SU-DHL-6 (cell line): ENCODE measurements around the gene PTPN1.

ENCODE experiments used
- H2AFZ ChIP-seq: fragments of 200-600 bp; sonication (generic); 2 replicates; pipeline ENCODE4 v1.6.1; 2014; ENCODE audit warnings: low read depth, mild to moderate bottlenecking, moderate library complexity, mixed read lengths, antibody characterized with exemption, low read length; ENCODE audit not compliant: severe bottlenecking
- H3F3A ChIP-seq: fragments of 200-600 bp; shearing (Covaris generic); 2 replicates; pipeline ENCODE4 v1.6.0; 2016; ENCODE audit warnings: antibody characterized with exemption, mild to moderate bottlenecking; ENCODE audit not compliant: insufficient read depth
- H3K27ac ChIP-seq: fragments of 200-600 bp; sonication (generic); 2 replicates; pipeline ENCODE4 v1.5.1; 2016; ENCODE audit warnings: low read depth, mild to moderate bottlenecking, low read length, moderate library complexity, mixed read lengths
- H3K27me3 ChIP-seq: fragments of 200-600 bp; sonication (generic), shearing (Covaris generic); 2 replicates; pipeline ENCODE4 v1.6.0; 2014; ENCODE audit warnings: mild to moderate bottlenecking, low read length
- H3K36me3 ChIP-seq: fragments of 200-600 bp; sonication (generic); 2 replicates; pipeline ENCODE4 v1.6.1; 2014; ENCODE audit warnings: mild to moderate bottlenecking, low read length, mixed read lengths
- H3K4me2 ChIP-seq: fragments of 300-600, 200-600 bp; shearing (Covaris generic), sonication (generic); 2 replicates; pipeline ENCODE4 v1.6.0; 2014; ENCODE audit warnings: low read length, low read depth, mild to moderate bottlenecking; ENCODE audit not compliant: poor library complexity, severe bottlenecking
- H3K4me3 ChIP-seq: fragments of 200-600 bp; sonication (generic); 2 replicates; pipeline ENCODE4 v1.5.1; 2014; ENCODE audit warnings: antibody characterized with exemption, low read length, mild to moderate bottlenecking, mixed read lengths; ENCODE audit not compliant: insufficient read depth, poor library complexity, severe bottlenecking
- H3K79me2 ChIP-seq: fragments of 200-600 bp; sonication (generic); 2 replicates; pipeline ENCODE4 v1.6.1; 2014; ENCODE audit warnings: mild to moderate bottlenecking, low read length, moderate library complexity; ENCODE audit not compliant: insufficient read depth
- H3K9ac ChIP-seq: fragments of 200-600 bp; sonication (generic); 2 replicates; pipeline ENCODE4 v1.7.0; 2014; ENCODE audit warnings: mild to moderate bottlenecking, low read length
- H3K9me2 ChIP-seq: fragments of 200-600 bp; sonication (generic); replicated peaks from 2 replicates; pipeline ENCODE4 v1.6.1; 2014; ENCODE audit warnings: low read length; ENCODE audit not compliant: insufficient read depth
- H3K9me3 ChIP-seq: fragments of 200-600 bp; sonication (generic); 2 replicates; pipeline ENCODE4 v1.6.1; 2014; ENCODE audit warnings: low read length, mixed read lengths; ENCODE audit not compliant: insufficient read depth
- H4K20me1 ChIP-seq: fragments of 200-600 bp; sonication (generic); 2 replicates; pipeline ENCODE4 v1.6.1; 2014; ENCODE audit warnings: low read depth, mild to moderate bottlenecking, antibody characterized with exemption, low read length, moderate library complexity, mixed read lengths
- CTCF ChIP-seq: fragments of 200-600 bp; sonication (generic); IDR thresholded peaks from one replicate; pipeline ENCODE4 v1.5.1; 2017; ENCODE audit warnings: antibody characterized with exemption, mild to moderate bottlenecking, low read length, moderate library complexity; ENCODE audit not compliant: insufficient read depth, poor library complexity, severe bottlenecking
- EZH2phosphoT487 ChIP-seq: fragments of 200-600 bp; sonication (generic), shearing (Covaris generic); conservative IDR thresholded peaks from 2 replicates; pipeline ENCODE4 v1.6.1; 2018; ENCODE audit warnings: mild to moderate bottlenecking, antibody characterized with exemption, low read length, moderate library complexity, mixed read lengths

Gene PTPN1

GRCh38 chr20:50509923-50510705 lies at the start of gene PTPN1:
Gene PTPN1, plus strand, starts transcription at chr20:50510383. Its CDS starts 145 bp downstream, at chr20:50510528.
- peaks cover 33% of the 10 kb centered on the region for H4K20me1 ChIP-seq
- peaks cover 26% of the 10 kb centered on the region for H3K79me2 ChIP-seq
- no peaks in the 10 kb centered on the region for H3K9me3 ChIP-seq
- H2AFZ ChIP-seq: peak within 1 kb of the TSS; percentile 87
- H3K4me2 ChIP-seq: peak within 1 kb of the TSS; percentile 87
- TF ChIP-seq CTCF (no peak), EZH2phosphoT487 (no peak)
- H3K36me3 ChIP-seq: no peaks in the 10 kb centered on the region
- H3K4me3 ChIP-seq: peak within 1 kb of the TSS; percentile 78
- no peaks in the 10 kb centered on the region; the same call in 1 of the 2 replicates for H3K27me3 ChIP-seq
- H3K9ac ChIP-seq: peak within 1 kb of the TSS; percentile 84
- no peak within 1 kb of the TSS for H3K27ac ChIP-seq
- no peaks in the 10 kb centered on the region for H3K9me2 ChIP-seq
- no peaks in the 10 kb centered on the region; the same call in 1 of the 2 replicates for H3F3A ChIP-seq

GRCh38 chr20:50460608-50461267 lies 49.4 kb upstream of the PTPN1 start:
- H3K27ac ChIP-seq: no peak overlapping the region
- TF ChIP-seq EZH2phosphoT487: no peak
- TF ChIP-seq CTCF: peak; percentile 86
- H4K20me1 ChIP-seq: no peaks in the 10 kb centered on the region
- no peaks in the 10 kb centered on the region for H3K9me2 ChIP-seq
- H3K27me3 ChIP-seq: no peaks in the 10 kb centered on the region
- H3K79me2 ChIP-seq: no peaks in the 10 kb centered on the region
- H3K4me2 ChIP-seq: no peak overlapping the region
- no peaks in the 10 kb centered on the region for H3F3A ChIP-seq
- no peaks in the 10 kb centered on the region for H3K36me3 ChIP-seq
- no peak overlapping the region for H3K9ac ChIP-seq
- no peaks in the 10 kb centered on the region for H3K9me3 ChIP-seq
- H3K4me3 ChIP-seq: no peak overlapping the region
- no peak overlapping the region for H2AFZ ChIP-seq

GRCh38 chr20:50462093-50462690 lies 48.0 kb upstream of the PTPN1 start:
- no peak overlapping the region for H3K4me2 ChIP-seq

More at GRCh38 chr20:50462093-50462690, 48.0 kb upstream of the PTPN1 start:
- H3K9me3 ChIP-seq: no peaks in the 10 kb centered on the region
- H3F3A ChIP-seq: no peaks in the 10 kb centered on the region
- H3K9me2 ChIP-seq: no peaks in the 10 kb centered on the region
- H4K20me1 ChIP-seq: no peaks in the 10 kb centered on the region
- H3K9ac ChIP-seq: no peak overlapping the region
- no peaks in the 10 kb centered on the region for H3K27me3 ChIP-seq
- H2AFZ ChIP-seq: no peak overlapping the region
- TF ChIP-seq EZH2phosphoT487 (no peak), CTCF (no peak)
- no peak overlapping the region for H3K27ac ChIP-seq
- no peaks in the 10 kb centered on the region for H3K79me2 ChIP-seq
- H3K36me3 ChIP-seq: no peaks in the 10 kb centered on the region
- H3K4me3 ChIP-seq: no peak overlapping the region
